HL-60 (cell line): Measurements from ENCODE around the gene CEACAM3.

Source experiments
- CTCF ChIP-seq: IDR thresholded peaks from one replicate; pipeline ENCODE4 v1.5.1; 2011; ENCODE audit warnings: low read length, control low read depth, inconsistent platforms; ENCODE audit not compliant: insufficient read depth
- GABPA ChIP-seq: IDR thresholded peaks from 2 replicates; pipeline ENCODE4 v1.6.1; 2012; ENCODE audit warnings: low read depth

DNA sequence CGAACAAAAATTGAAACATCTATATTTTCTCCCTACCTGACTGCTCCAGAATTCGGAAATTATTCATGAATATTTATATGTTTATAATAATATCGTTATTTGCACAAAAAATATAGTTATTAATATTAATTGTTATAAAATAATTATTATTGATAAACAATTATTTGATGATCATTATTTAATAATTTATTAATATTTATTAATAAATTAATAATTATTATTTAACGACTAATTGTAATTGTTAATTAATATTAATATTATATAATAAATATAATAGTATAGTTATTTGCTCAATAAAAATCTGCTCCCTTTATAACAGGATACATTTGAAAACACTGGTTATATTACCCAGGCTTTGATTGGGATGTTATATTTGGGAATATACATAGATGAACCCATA lies 26.8 kb upstream of the CEACAM3 start:
- TF ChIP-seq CTCF (no peak), GABPA (no peak)
